Esophagus squamous epithelium (tissue), 5 donors: ENCODE data around the gene WDR64. TPM values are rescaled to one million over a fixed set of nuclear protein-coding genes. Genes with fewer than 3 reads are reported as not detected.
A peak's percentile ranks its signal among the peaks of the same experiment; 100 is the strongest.

Experiments used
- DNase-seq: peaks from one replicate; lab custom pipeline; 2025; lab: John Stamatoyannopoulos, UW
- H3K27ac ChIP-seq, 4 donors: fragments of 200-600 bp; sonication (generic); one replicate each; pipeline ENCODE4 v1.5.1; 2016 to 2019; ENCODE audit warnings: mild to moderate bottlenecking in 1 of 4
- H3K27me3 ChIP-seq, 4 donors: fragments of 200-600 bp; sonication (generic); 1 replicate in 3 of 4; 2 replicates in 1 of 4; pipeline versions ENCODE4 v1.5.1 to v1.6.0; 2017 to 2021; ENCODE audit warnings: antibody characterized with exemption in 1 of 4
- H3K36me3 ChIP-seq, 3 donors: fragments of 200-600 bp; sonication (generic); one replicate each; pipeline ENCODE4 v1.5.1; 2016 to 2019
- H3K4me1 ChIP-seq, 3 donors: fragments of 200-600 bp; sonication (generic); one replicate each; pipeline ENCODE4 v1.5.1; 2017 to 2019
- H3K4me3 ChIP-seq, 4 donors: fragments of 200-600 bp; sonication (generic); 1 replicate in 3 of 4; 2 replicates in 1 of 4; pipeline ENCODE4 v1.5.1; 2016 to 2019; ENCODE audit warnings: mild to moderate bottlenecking in 2 of 4, moderate library complexity in 1 of 4
- H3K9me3 ChIP-seq, 3 donors: fragments of 200-600 bp; sonication (generic); one replicate each; pipeline ENCODE4 v1.5.1; 2016 to 2019
- POLR2A ChIP-seq, 4 donors: fragments of 450-650 bp; IDR thresholded peaks; one replicate each; pipeline ENCODE4 v1.6.1; 2017; ENCODE audit warnings: antibody characterized with exemption in 4 of 4, mild to moderate bottlenecking in 4 of 4, moderate library complexity in 3 of 4
- WGBS, 2 donors: methylation state at CpG; one replicate each; pipeline ENCODE4 v1.1.5; 2018; 5-methylcytosine and 5-hydroxymethylcytosine counted together
- intact Hi-C: fragments of 100-400 bp; cut with DNase I; formaldehyde crosslinking; loops from one replicate; pipeline ENCODE4 v1.15.0; 2022
- total RNA-seq, 4 donors: library from RNA; depleted of rRNA; stranded (reverse); fragments of >200 nt; gene quantifications; one replicate each; pipeline ENCODE4 v1.1.0, GENCODE V29; 2016
- TF ChIP-seq, protein P1 (sequence below), 6 experiments: fragments of 450-650 bp in 4 of 6; fragments of 200-600 bp in 2 of 6; sonication (generic) in 2 of 6; IDR thresholded peaks; one replicate each; pipeline ENCODE4 v1.5.1; 2016 to 2019; ENCODE audit warnings: antibody characterized with exemption in 6 of 6, mild to moderate bottlenecking in 4 of 6, moderate library complexity in 4 of 6
- donor health status: DM: yes; HTN: yes; CAD: no.

WDR64 gene
- total RNA-seq, 4 donors from 2014 or later, result not detected

GRCh38 chr1:241696815-241697639 is 44.9 kb downstream of the WDR64 start:
- TF ChIP-seq, protein P1, sequence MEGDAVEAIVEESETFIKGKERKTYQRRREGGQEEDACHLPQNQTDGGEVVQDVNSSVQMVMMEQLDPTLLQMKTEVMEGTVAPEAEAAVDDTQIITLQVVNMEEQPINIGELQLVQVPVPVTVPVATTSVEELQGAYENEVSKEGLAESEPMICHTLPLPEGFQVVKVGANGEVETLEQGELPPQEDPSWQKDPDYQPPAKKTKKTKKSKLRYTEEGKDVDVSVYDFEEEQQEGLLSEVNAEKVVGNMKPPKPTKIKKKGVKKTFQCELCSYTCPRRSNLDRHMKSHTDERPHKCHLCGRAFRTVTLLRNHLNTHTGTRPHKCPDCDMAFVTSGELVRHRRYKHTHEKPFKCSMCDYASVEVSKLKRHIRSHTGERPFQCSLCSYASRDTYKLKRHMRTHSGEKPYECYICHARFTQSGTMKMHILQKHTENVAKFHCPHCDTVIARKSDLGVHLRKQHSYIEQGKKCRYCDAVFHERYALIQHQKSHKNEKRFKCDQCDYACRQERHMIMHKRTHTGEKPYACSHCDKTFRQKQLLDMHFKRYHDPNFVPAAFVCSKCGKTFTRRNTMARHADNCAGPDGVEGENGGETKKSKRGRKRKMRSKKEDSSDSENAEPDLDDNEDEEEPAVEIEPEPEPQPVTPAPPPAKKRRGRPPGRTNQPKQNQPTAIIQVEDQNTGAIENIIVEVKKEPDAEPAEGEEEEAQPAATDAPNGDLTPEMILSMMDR (IDR thresholded peaks at IDR 0.05), result no peak
- no peak for TF ChIP-seq POLR2A (IDR thresholded peaks at IDR 0.05)
- Histone ChIP-seq H3K27me3 (no peaks in the 10 kb centered on the region), H3K9me3 (no peaks in the 10 kb centered on the region), H3K27ac (no peak overlapping the region), H3K4me1 (peaks cover 0 to 4% (median 0%) of the 10 kb centered on the region in 3 donors), H3K4me3 (no peak overlapping the region), H3K36me3 (no peaks in the 10 kb centered on the region)
- intact Hi-C loops, result no loop called here
- 81 to 93% methylated on average over 4 of the region's 4 CpGs for WGBS, 2 donors
- DNase-seq, result no peak

GRCh38 chr1:241697640-241698018 is 45.5 kb downstream of the WDR64 start:
- no peak overlapping the region for H3K27ac ChIP-seq
- no peak for DNase-seq
- TF ChIP-seq, protein P1 (IDR thresholded peaks at IDR 0.05), result no peak
- TF ChIP-seq POLR2A (IDR thresholded peaks at IDR 0.05), result no peak
- H3K4me1 ChIP-seq, result peaks cover 0 to 10% (median 0%) of the 10 kb centered on the region in 3 donors
- H3K27me3 ChIP-seq, result no peaks in the 10 kb centered on the region
- no peak overlapping the region for H3K4me3 ChIP-seq
- no peaks in the 10 kb centered on the region for H3K36me3 ChIP-seq
- no peaks in the 10 kb centered on the region for H3K9me3 ChIP-seq
- 87 to 97% methylated on average over 2 of the region's 2 CpGs for WGBS, 2 donors
- intact Hi-C loops, result no loop called here

GRCh38 chr1:241698177-241698576 is 46.1 kb downstream of the WDR64 start:
- Histone ChIP-seq H3K4me3 (no peak overlapping the region), H3K9me3 (no peaks in the 10 kb centered on the region), H3K36me3 (no peaks in the 10 kb centered on the region), H3K27me3 (no peaks in the 10 kb centered on the region), H3K4me1 (peaks cover 0 to 15% (median 5%) of the 10 kb centered on the region in 3 donors), H3K27ac (no peak overlapping the region)
- WGBS, 2 donors, result 84 to 90% methylated on average over 2 of the region's 2 CpGs
- no peak for DNase-seq
- no peak for TF ChIP-seq POLR2A (IDR thresholded peaks at IDR 0.05)
- TF ChIP-seq, protein P1 (IDR thresholded peaks at IDR 0.05), result no peak
- intact Hi-C loops, result no loop called here

DNA sequence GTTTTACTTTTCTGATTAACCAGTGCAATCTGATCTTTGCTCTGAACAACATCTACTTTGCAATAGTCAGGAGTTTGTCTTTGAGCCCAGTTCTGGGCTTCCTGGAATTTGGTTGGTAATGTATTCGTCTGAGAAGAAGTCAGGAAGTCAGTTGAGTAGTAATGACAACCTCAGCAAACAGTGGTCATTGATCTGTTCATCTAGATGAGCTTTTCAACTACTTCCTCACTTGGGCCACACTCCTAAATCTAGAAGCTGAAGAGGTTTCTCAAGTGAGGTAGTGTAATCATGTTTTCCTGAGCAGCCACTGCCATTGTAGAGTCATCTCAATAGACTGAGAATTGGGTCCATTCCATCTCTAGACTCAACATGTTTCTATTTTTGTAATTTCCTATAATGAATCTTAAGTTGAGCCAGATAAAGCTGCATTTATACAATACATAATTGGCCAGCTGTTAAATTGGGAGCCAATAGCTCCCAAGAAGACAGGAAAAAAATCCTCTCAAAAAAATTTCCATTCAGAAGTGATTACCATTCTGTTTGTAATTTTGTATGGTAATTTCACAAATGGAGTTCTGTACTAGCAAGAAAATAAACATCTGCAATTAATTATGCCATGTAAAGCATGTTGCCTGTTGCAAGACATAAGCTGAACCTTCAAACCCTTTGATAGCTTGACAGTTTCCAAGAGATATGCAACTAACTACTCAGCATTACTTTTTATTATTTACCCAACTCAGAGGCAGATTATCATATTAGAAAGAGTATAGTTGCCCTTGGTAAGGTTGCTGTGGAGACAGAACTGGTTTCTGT is 49.6 kb downstream of the WDR64 start:
- H3K9me3 ChIP-seq, result no peaks in the 10 kb centered on the region
- peak overlapping the region in 2 of 4 donors; percentile 10 to 16 for H3K27ac ChIP-seq
- DNase-seq, result no peak
- H3K36me3 ChIP-seq, result no peaks in the 10 kb centered on the region
- H3K4me1 ChIP-seq, result peaks cover 0 to 41% (median 11%) of the 10 kb centered on the region in 3 donors
- TF ChIP-seq, protein P1 (IDR thresholded peaks at IDR 0.05), result no peak
- TF ChIP-seq POLR2A (IDR thresholded peaks at IDR 0.05), result no peak
- H3K4me3 ChIP-seq, result no peak overlapping the region
- no peaks in the 10 kb centered on the region for H3K27me3 ChIP-seq
- intact Hi-C loops, result no loop called here
- WGBS, 2 donors, result 36 to 50% methylated on average over 1 of the region's 1 CpG
